ENCODE data around the gene PRRC2B. TPM values are rescaled to one million over a fixed set of nuclear protein-coding genes. Genes with fewer than 3 reads are reported as not detected.
A peak's percentile ranks its signal among the peaks of the same experiment; 100 is the strongest.

The PRRC2B gene
- total RNA-seq, 1 experiment from 2014 or later = 219 TPM

DNA sequence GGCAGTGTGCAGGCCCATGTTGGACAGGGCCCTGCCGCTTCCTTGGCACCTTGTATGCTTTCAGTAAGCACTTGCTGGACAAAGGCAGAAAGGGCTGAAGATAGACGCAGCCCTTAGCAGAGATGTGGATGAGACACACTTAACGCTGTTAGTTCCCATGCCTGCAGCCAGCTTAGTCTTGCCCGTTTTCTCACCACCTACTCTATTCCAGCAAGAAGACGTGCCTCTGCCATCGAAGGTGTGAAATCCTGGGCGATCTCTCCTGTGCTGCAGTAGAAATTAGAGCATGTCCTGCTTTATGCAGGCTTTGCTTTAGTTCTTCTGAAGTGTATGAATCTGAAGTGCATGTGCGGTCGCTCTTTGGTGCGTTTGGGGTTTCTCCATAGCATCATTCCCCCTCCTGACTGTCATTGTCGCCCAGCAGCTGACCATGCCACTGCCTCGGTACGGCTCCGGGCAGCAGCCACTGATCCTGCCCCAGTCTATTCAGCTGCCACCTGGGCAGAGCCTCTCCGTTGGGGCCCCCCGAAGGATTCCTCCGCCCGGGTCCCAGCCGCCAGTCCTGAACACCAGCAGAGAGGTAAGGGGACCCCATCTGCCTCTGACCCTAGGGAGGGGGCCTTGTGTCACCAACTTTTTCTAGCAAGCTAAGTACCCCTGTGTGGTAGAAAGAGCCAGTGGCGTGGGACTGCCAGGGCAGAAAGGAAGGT is 97.3 kb downstream of the PRRC2B start:
- CTCF ChIA-PET = interaction anchor here (0.6 to 0.7 kb wide), 2 partner anchors 124 to 247 kb away, joined by 3 read pairs; no protein-coding TSS in a partner anchor
- Mint-ChIP-seq H3K9me3 (ENCODE audit: unreplicated experiment) (no peaks in the 10 kb centered on the region), H3K4me3 (ENCODE audit: unreplicated experiment) (no peak overlapping the region), H3K36me3 (ENCODE audit: insufficient read depth, unreplicated experiment) (peaks cover 100% of the 10 kb centered on the region), H3K27ac (ENCODE audit: unreplicated experiment) (peak overlapping the region; percentile 56), H3K27me3 (ENCODE audit: insufficient read depth, unreplicated experiment) (no peaks in the 10 kb centered on the region), H3K4me1 (ENCODE audit: low read depth, unreplicated experiment) (peaks cover 7% of the 10 kb centered on the region)
- Histone ChIP-seq H3K4me3 (ENCODE audit: low read depth, low read length) (no peak overlapping the region), H3K36me3 (ENCODE audit: control insufficient read depth, insufficient read depth, low read length) (peaks cover 20% of the 10 kb centered on the region), H3K4me1 (no peaks in the 10 kb centered on the region), H3K27me3 (replicated peaks; ENCODE audit: control insufficient read depth, insufficient read depth, low read length) (no peaks in the 10 kb centered on the region), H3K9me3 (no peaks in the 10 kb centered on the region)
- DNase-seq = no peak
- BruUV-seq (replicated peaks) = no TSS peak
- no peak for TF ChIP-seq CTCF (IDR thresholded peaks at IDR 0.05; ENCODE audit: insufficient read depth in 1 of 2, low read depth in 1 of 2, low read length in 1 of 2, severe bottlenecking in 1 of 2, unreplicated experiment in 1 of 2)
- POLR2A ChIA-PET = no interaction called here
- intact Hi-C loops (cut with micrococcal nuclease; ENCODE audit: unreplicated experiment) = no loop called here

GRCh38 chr9:131492070-131492469 is 98.2 kb downstream of the PRRC2B start:
- ChIA-PET POLR2A (no interaction called here), CTCF (interaction anchor here (0.6 kb wide), 1 partner anchor 246 kb away, joined by 3 read pairs; no protein-coding TSS in a partner anchor)
- Mint-ChIP-seq H3K4me3 (ENCODE audit: unreplicated experiment) (no peak overlapping the region), H3K27ac (ENCODE audit: unreplicated experiment) (peak overlapping the region; percentile 56), H3K36me3 (ENCODE audit: insufficient read depth, unreplicated experiment) (peaks cover 100% of the 10 kb centered on the region), H3K9me3 (ENCODE audit: unreplicated experiment) (no peaks in the 10 kb centered on the region), H3K4me1 (ENCODE audit: low read depth, unreplicated experiment) (peaks cover 7% of the 10 kb centered on the region), H3K27me3 (ENCODE audit: insufficient read depth, unreplicated experiment) (no peaks in the 10 kb centered on the region)
- Histone ChIP-seq H3K4me3 (ENCODE audit: low read depth, low read length) (no peak overlapping the region), H3K9me3 (no peaks in the 10 kb centered on the region), H3K27me3 (replicated peaks; ENCODE audit: control insufficient read depth, insufficient read depth, low read length) (no peaks in the 10 kb centered on the region), H3K36me3 (ENCODE audit: control insufficient read depth, insufficient read depth, low read length) (peaks cover 21% of the 10 kb centered on the region), H3K4me1 (no peaks in the 10 kb centered on the region)
- intact Hi-C loops (cut with micrococcal nuclease; ENCODE audit: unreplicated experiment) = no loop called here
- DNase-seq = no peak
- TF ChIP-seq CTCF (IDR thresholded peaks at IDR 0.05; ENCODE audit: insufficient read depth in 1 of 2, low read depth in 1 of 2, low read length in 1 of 2, severe bottlenecking in 1 of 2, unreplicated experiment in 1 of 2) = no peak
- no TSS peak for BruUV-seq (replicated peaks)

DNA sequence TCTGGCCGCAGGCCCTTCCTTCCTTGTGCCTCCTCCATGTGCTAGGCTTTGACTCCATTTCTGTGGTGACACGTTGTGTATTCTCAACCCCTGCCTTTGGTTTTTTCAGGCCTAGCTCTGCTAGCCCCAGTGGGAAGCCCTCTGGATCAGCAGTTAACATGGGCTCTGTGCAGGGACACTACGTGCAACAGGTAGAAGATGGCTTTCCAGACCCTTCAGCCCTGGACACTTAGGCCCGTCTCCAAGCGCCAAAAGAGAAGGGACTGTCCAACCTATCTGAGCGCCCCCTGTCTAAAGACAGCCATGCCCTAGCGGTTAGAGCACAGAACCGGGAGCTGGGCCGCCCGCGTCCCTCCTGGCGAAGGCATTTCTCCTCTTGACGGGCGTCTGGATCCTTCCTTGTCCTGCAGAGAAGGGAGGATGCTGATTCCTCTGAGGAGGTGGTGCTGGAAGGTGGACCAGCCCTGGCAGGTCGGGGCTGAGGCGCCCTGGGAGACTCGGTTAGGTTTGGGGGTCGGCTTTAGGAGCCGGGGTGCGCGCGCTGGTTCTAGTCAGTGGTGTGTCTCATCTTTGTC is 100.5 kb downstream of the PRRC2B start:
- Histone ChIP-seq H3K9me3 (no peaks in the 10 kb centered on the region), H3K4me1 (no peaks in the 10 kb centered on the region), H3K27me3 (replicated peaks; ENCODE audit: control insufficient read depth, insufficient read depth, low read length) (no peaks in the 10 kb centered on the region), H3K36me3 (ENCODE audit: control insufficient read depth, insufficient read depth, low read length) (peaks cover 21% of the 10 kb centered on the region), H3K4me3 (ENCODE audit: low read depth, low read length) (no peak overlapping the region)
- no TSS peak for BruUV-seq (replicated peaks)
- ChIA-PET CTCF (no interaction called here), POLR2A (no interaction called here)
- Mint-ChIP-seq H3K27me3 (ENCODE audit: insufficient read depth, unreplicated experiment) (no peaks in the 10 kb centered on the region), H3K36me3 (ENCODE audit: insufficient read depth, unreplicated experiment) (peaks cover 96% of the 10 kb centered on the region), H3K27ac (ENCODE audit: unreplicated experiment) (peak overlapping the region; percentile 35), H3K9me3 (ENCODE audit: unreplicated experiment) (no peaks in the 10 kb centered on the region), H3K4me1 (ENCODE audit: low read depth, unreplicated experiment) (peaks cover 7% of the 10 kb centered on the region), H3K4me3 (ENCODE audit: unreplicated experiment) (no peak overlapping the region)
- no peak for TF ChIP-seq CTCF (IDR thresholded peaks at IDR 0.05; ENCODE audit: insufficient read depth in 1 of 2, low read depth in 1 of 2, low read length in 1 of 2, severe bottlenecking in 1 of 2, unreplicated experiment in 1 of 2)
- DNase-seq = no peak
- intact Hi-C loops (cut with micrococcal nuclease; ENCODE audit: unreplicated experiment) = no loop called here
